ENCODE results near the gene TJAP1. TPM values are rescaled to one million over a fixed set of nuclear protein-coding genes. Genes with fewer than 3 reads are reported as not detected.
"Not testable (repeated sequence)": the region's sequence is repeated elsewhere in the genome, so short reads cannot be mapped to it uniquely, and the experiment has no call there.

Gene TJAP1
- total RNA-seq, 1 experiment from 2014 or later, result 17.3 TPM

DNA sequence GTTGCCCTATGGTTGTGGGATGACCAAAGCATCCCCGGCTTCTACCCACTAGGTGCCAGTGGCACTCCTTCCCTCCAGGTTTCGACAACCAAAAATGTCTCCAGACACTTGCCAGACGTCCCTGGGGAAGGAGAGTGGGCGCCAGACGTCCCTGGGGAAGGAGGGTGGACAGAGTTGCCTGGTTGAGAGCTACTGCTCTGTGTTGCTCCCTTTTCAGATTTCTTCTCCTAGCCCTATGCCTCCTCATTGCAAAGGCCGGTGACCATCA is 19.7 kb downstream of the TJAP1 start:
- Histone ChIP-seq H3K4me3 (ENCODE audit: low read length) (no peak overlapping the region), H3K79me2 (ENCODE audit: low read length) (peaks cover 10% of the 10 kb centered on the region), H4K20me1 (ENCODE audit: insufficient read depth, low read depth, low read length) (no peaks in the 10 kb centered on the region), H3K9me2 (replicated peaks; ENCODE audit: insufficient read depth, low read length) (no peaks in the 10 kb centered on the region), H3K9ac (ENCODE audit: low read length) (no peak overlapping the region), H3K36me3 (ENCODE audit: insufficient read depth, low read length) (no peaks in the 10 kb centered on the region), H3K27me3 (ENCODE audit: low read length) (no peaks in the 10 kb centered on the region), H3K9me3 (ENCODE audit: low read length) (no peaks in the 10 kb centered on the region), H3K4me1 (ENCODE audit: low read length) (no peaks in the 10 kb centered on the region), H2AFZ (ENCODE audit: low read length) (no peak overlapping the region), H3K4me2 (ENCODE audit: low read depth, low read length, poor library complexity, severe bottlenecking) (no peak overlapping the region), H3K27ac (ENCODE audit: low read length) (no peak overlapping the region)
- no peak for DNase-seq

DNA sequence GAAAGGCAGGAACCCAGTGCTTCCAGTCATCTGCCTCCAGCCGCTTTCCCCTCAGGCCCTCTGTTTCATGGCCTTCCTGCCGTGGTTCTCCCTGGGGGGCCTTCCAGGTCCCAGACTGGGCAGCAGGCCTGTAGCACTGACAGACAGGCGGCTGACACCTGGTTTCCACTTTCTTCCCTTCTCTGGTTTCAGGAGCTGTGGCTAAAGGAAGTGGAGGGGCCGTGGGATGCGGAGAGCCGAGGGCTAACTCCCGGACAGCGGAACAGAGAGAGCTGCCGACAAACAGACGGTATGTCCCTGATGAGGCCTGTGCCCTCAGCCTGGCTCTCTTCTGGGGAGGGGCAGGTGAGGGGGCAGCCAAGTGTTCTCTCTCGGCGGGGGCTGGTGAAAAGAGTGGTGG is 20.3 kb downstream of the TJAP1 start:
- Histone ChIP-seq H2AFZ (ENCODE audit: low read length) (no peak overlapping the region), H3K79me2 (ENCODE audit: low read length) (peaks cover 10% of the 10 kb centered on the region), H3K4me2 (ENCODE audit: low read depth, low read length, poor library complexity, severe bottlenecking) (no peak overlapping the region), H3K9me2 (replicated peaks; ENCODE audit: insufficient read depth, low read length) (no peaks in the 10 kb centered on the region), H3K36me3 (ENCODE audit: insufficient read depth, low read length) (no peaks in the 10 kb centered on the region), H3K4me1 (ENCODE audit: low read length) (no peaks in the 10 kb centered on the region), H3K9me3 (ENCODE audit: low read length) (no peaks in the 10 kb centered on the region), H3K27ac (ENCODE audit: low read length) (no peak overlapping the region), H3K9ac (ENCODE audit: low read length) (no peak overlapping the region), H4K20me1 (ENCODE audit: insufficient read depth, low read depth, low read length) (no peaks in the 10 kb centered on the region), H3K27me3 (ENCODE audit: low read length) (no peaks in the 10 kb centered on the region), H3K4me3 (ENCODE audit: low read length) (no peak overlapping the region)
- DNase-seq, result no peak

DNA sequence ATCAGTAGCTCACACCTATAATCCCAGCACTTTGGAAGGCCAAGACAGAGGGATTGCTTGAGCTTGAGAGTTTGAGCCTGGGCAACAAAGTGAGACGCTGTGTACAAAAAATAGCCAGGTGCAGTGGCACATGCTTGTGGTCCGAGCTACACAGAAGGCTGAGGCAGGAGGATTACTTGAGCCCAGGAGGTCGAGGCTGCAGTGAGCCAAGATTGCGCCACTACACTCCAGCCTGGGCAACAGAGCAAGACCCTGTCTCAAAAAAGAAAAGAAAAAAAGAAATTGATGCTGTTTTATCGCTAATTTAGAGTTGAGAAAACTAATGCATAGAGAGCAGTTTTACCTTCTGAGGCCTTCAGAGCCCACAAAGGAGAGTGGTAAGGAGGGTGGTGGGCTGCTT is 20.9 kb downstream of the TJAP1 start:
- not testable (repeated sequence) for H3K27me3 ChIP-seq (ENCODE audit: low read length); DNase-seq; H4K20me1 ChIP-seq (ENCODE audit: insufficient read depth, low read depth, low read length); H3K9ac ChIP-seq (ENCODE audit: low read length); H3K4me1 ChIP-seq (ENCODE audit: low read length); H3K36me3 ChIP-seq (ENCODE audit: insufficient read depth, low read length); H2AFZ ChIP-seq (ENCODE audit: low read length); H3K4me3 ChIP-seq (ENCODE audit: low read length); H3K4me2 ChIP-seq (ENCODE audit: low read depth, low read length, poor library complexity, severe bottlenecking); H3K27ac ChIP-seq (ENCODE audit: low read length); H3K79me2 ChIP-seq (ENCODE audit: low read length); H3K9me3 ChIP-seq (ENCODE audit: low read length); H3K9me2 ChIP-seq (replicated peaks; ENCODE audit: insufficient read depth, low read length)

DNA sequence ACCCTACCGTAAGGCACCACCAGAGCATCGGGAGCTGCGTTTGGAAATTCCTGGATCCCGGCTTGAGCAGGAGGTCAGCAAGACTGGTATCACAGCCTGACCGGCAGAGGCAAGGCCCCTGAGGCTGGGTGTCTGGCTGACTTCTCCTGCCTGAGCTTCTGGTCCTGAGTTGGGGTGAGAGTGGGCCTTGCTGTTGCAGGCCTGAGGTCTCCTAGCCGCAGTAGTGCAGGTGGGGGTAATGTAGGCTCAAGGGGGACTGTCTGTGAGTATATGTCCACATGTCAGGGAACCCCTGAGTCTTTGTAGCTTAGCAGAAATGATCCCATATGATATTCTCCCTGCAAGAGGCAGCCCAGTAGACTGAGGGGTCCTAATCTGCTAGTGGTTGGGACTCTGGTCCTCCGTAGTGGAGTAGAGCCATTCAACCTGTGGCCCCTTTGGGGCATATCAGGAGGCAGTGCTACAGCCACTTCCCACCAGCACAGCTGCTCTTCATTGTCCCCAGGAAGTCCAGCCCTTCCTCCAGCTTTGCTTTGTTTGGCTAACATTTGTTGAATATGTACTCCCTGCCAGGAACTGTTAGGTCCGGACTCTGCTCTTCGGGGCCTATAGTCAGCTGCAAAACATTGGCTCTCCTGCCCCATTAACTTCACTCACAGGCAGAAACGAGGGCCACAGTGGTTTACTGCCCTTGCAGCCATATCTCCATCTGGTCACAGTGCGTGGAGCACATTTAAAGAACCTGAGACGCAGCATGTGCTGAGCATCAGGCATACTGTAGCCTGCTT is 21.9 kb downstream of the TJAP1 start:
- no peaks in the 10 kb centered on the region for H3K9me3 ChIP-seq (ENCODE audit: low read length)
- 0 out of 2 replicates have a peak, but pooled peaks cover 5% of the 10 kb centered on the region for H3K79me2 ChIP-seq (ENCODE audit: low read length)
- H3K9me2 ChIP-seq (replicated peaks; ENCODE audit: insufficient read depth, low read length), result no peaks in the 10 kb centered on the region
- H3K4me1 ChIP-seq (ENCODE audit: low read length), result no peaks in the 10 kb centered on the region
- no peak overlapping the region for H3K4me2 ChIP-seq (ENCODE audit: low read depth, low read length, poor library complexity, severe bottlenecking)
- no peaks in the 10 kb centered on the region for H3K36me3 ChIP-seq (ENCODE audit: insufficient read depth, low read length)
- no peak for DNase-seq
- no peak overlapping the region for H3K4me3 ChIP-seq (ENCODE audit: low read length)
- no peak overlapping the region for H3K9ac ChIP-seq (ENCODE audit: low read length)
- H2AFZ ChIP-seq (ENCODE audit: low read length), result no peak overlapping the region
- H4K20me1 ChIP-seq (ENCODE audit: insufficient read depth, low read depth, low read length), result no peaks in the 10 kb centered on the region
- H3K27ac ChIP-seq (ENCODE audit: low read length), result no peak overlapping the region
- H3K27me3 ChIP-seq (ENCODE audit: low read length), result no peaks in the 10 kb centered on the region

DNA sequence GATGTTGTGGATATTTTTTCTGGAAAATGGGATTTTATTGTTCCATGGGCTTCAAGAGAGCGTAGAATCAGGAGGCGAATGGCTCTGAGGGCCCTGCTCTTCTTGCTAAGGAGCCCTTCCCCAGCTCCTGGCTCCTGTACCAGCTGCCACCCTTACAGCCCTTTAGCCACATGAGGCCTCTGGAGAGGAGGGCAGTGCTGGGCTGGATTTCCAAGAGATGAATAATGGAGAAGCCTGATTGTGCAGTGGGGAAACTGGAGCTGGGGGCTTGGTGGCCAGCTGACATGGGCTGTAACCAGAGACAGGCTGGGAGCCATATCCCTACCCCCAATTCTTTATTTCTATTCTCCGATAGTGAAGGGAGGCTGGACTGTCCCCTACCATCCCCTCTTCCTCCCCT is 23.6 kb downstream of the TJAP1 start:
- no peaks in the 10 kb centered on the region for H3K27me3 ChIP-seq (ENCODE audit: low read length)
- H3K4me1 ChIP-seq (ENCODE audit: low read length), result no peaks in the 10 kb centered on the region
- H4K20me1 ChIP-seq (ENCODE audit: insufficient read depth, low read depth, low read length), result no peaks in the 10 kb centered on the region
- H3K9me2 ChIP-seq (replicated peaks; ENCODE audit: insufficient read depth, low read length), result no peaks in the 10 kb centered on the region
- no peak for DNase-seq
- no peak overlapping the region for H3K4me3 ChIP-seq (ENCODE audit: low read length)
- no peaks in the 10 kb centered on the region for H3K9me3 ChIP-seq (ENCODE audit: low read length)
- H3K4me2 ChIP-seq (ENCODE audit: low read depth, low read length, poor library complexity, severe bottlenecking), result no peak overlapping the region
- no peaks in the 10 kb centered on the region for H3K36me3 ChIP-seq (ENCODE audit: insufficient read depth, low read length)
- H3K27ac ChIP-seq (ENCODE audit: low read length), result no peak overlapping the region
- no peak overlapping the region for H2AFZ ChIP-seq (ENCODE audit: low read length)
- no peak overlapping the region for H3K9ac ChIP-seq (ENCODE audit: low read length)
- H3K79me2 ChIP-seq (ENCODE audit: low read length), result no peaks in the 10 kb centered on the region

DNA sequence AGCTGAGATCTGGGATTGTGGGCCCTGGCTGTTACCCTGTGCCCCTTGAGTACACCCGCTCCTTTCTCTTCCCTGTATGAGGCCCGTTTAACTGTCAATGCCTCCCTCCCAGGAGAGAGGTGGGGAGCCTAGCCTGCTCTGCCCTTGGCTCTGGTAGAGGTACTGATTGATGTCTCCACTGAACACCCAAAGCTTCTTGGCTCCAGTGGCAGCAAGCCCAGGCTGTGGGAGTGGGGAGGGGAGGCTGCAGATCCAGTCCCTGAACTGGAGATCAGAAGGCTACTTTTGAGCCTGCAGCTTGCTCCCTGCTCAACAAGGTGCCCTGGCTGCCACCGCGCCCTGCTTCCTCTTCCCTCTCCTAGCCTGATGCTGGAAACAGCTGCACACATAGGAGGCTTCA is 25.3 kb downstream of the TJAP1 start:
- no peaks in the 10 kb centered on the region for H3K27me3 ChIP-seq (ENCODE audit: low read length)
- no peaks in the 10 kb centered on the region for H3K79me2 ChIP-seq (ENCODE audit: low read length)
- H3K9me3 ChIP-seq (ENCODE audit: low read length), result no peaks in the 10 kb centered on the region
- no peak overlapping the region for H3K4me3 ChIP-seq (ENCODE audit: low read length)
- no peak overlapping the region for H3K9ac ChIP-seq (ENCODE audit: low read length)
- no peak overlapping the region for H3K27ac ChIP-seq (ENCODE audit: low read length)
- H3K9me2 ChIP-seq (replicated peaks; ENCODE audit: insufficient read depth, low read length), result no peaks in the 10 kb centered on the region
- peaks cover 7% of the 10 kb centered on the region for H3K4me1 ChIP-seq (ENCODE audit: low read length)
- H3K4me2 ChIP-seq (ENCODE audit: low read depth, low read length, poor library complexity, severe bottlenecking), result no peak overlapping the region
- H3K36me3 ChIP-seq (ENCODE audit: insufficient read depth, low read length), result no peaks in the 10 kb centered on the region
- no peak overlapping the region for H2AFZ ChIP-seq (ENCODE audit: low read length)
- H4K20me1 ChIP-seq (ENCODE audit: insufficient read depth, low read depth, low read length), result no peaks in the 10 kb centered on the region
- DNase-seq, result no peak

DNA sequence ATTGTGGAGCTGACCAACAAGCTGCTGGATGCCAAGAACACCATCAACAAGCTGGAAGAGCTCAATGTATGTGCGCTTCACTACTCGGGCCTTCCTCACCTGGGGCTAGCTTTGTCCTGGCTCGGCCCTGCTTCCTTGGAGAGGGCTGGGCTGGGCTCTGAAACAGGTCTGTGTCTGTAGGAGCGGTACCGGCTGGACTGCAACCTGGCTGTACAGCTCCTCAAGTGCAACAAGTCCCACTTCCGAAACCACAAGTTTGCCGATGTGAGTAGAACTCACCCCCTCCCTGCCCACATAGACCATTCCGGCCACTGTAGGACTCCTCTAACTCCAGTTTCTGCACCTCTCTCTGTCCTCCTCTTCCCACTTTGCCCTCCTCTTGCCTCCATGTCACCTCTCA is 26.1 kb downstream of the TJAP1 start:
- H3K27ac ChIP-seq (ENCODE audit: low read length), result no peak overlapping the region
- no peaks in the 10 kb centered on the region for H3K36me3 ChIP-seq (ENCODE audit: insufficient read depth, low read length)
- no peaks in the 10 kb centered on the region for H3K27me3 ChIP-seq (ENCODE audit: low read length)
- no peak overlapping the region for H2AFZ ChIP-seq (ENCODE audit: low read length)
- no peaks in the 10 kb centered on the region for H3K9me2 ChIP-seq (replicated peaks; ENCODE audit: insufficient read depth, low read length)
- no peak for DNase-seq
- H4K20me1 ChIP-seq (ENCODE audit: insufficient read depth, low read depth, low read length), result no peaks in the 10 kb centered on the region
- H3K9me3 ChIP-seq (ENCODE audit: low read length), result no peaks in the 10 kb centered on the region
- H3K4me2 ChIP-seq (ENCODE audit: low read depth, low read length, poor library complexity, severe bottlenecking), result no peak overlapping the region
- no peaks in the 10 kb centered on the region for H3K79me2 ChIP-seq (ENCODE audit: low read length)
- H3K4me1 ChIP-seq (ENCODE audit: low read length), result peaks cover 7% of the 10 kb centered on the region
- no peak overlapping the region for H3K4me3 ChIP-seq (ENCODE audit: low read length)
- H3K9ac ChIP-seq (ENCODE audit: low read length), result no peak overlapping the region

DNA sequence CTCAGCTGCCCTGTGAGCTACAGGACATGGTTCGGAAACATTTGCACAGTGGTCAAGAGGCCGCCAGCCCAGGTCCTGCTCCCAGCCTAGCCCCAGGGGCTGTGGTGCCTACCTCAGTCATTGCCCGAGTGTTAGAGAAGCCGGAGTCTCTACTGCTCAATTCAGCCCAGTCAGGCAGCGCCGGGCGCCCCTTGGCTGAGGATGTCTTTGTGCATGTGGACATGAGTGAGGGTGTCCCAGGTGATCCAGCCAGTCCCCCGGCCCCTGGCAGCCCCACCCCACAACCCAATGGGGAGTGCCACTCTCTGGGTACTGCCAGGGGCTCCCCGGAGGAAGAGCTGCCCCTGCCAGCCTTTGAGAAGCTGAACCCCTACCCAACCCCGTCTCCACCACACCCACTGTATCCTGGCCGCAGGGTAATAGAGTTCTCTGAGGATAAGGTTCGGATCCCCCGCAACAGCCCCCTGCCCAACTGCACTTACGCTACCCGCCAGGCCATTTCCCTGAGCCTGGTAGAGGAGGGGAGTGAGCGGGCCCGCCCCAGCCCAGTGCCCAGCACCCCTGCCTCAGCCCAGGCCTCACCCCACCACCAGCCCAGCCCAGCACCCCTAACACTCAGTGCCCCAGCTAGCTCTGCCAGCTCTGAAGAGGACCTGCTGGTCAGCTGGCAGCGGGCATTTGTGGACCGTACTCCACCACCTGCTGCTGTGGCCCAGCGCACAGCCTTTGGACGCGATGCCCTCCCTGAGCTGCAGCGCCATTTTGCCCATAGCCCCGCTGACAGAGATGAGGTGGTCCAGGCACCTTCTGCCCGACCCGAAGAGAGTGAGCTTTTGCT is 27.6 kb downstream of the TJAP1 start:
- Histone ChIP-seq H3K4me3 (ENCODE audit: low read length) (no peak overlapping the region), H3K4me1 (ENCODE audit: low read length) (peaks cover 20% of the 10 kb centered on the region), H3K79me2 (ENCODE audit: low read length) (no peaks in the 10 kb centered on the region), H3K4me2 (ENCODE audit: low read depth, low read length, poor library complexity, severe bottlenecking) (no peak overlapping the region), H2AFZ (ENCODE audit: low read length) (no peak overlapping the region), H3K9me3 (ENCODE audit: low read length) (no peaks in the 10 kb centered on the region), H4K20me1 (ENCODE audit: insufficient read depth, low read depth, low read length) (no peaks in the 10 kb centered on the region), H3K9me2 (replicated peaks; ENCODE audit: insufficient read depth, low read length) (no peaks in the 10 kb centered on the region), H3K9ac (ENCODE audit: low read length) (no peak overlapping the region), H3K27me3 (ENCODE audit: low read length) (no peaks in the 10 kb centered on the region), H3K36me3 (ENCODE audit: insufficient read depth, low read length) (no peaks in the 10 kb centered on the region), H3K27ac (ENCODE audit: low read length) (no peak overlapping the region)
- DNase-seq, result no peak
